ENCODE results near the gene ZNF846.

DNA sequence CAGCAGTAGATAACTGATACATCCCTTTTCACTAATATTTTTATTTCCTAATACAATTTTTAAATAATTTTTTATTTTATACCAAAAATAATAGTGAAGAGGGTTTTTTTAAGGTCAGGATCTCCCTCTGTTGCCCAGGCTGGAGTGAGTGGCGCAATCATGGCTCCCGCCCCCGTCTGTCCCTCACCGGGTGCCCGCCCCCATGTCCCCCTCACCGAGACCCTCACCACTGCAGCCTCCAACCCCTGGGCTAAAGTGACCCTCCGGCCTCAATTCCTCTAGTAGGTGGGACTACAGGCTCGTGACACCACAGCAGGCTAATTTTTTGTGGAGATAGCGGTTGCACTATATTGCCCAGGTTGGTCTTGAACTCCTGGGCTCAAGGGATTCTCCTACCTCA, 17.8 kb upstream of the ZNF846 start:
- no peak for TF ChIP-seq SIN3A (IDR thresholded peaks at IDR 0.05; ENCODE audit: borderline replicate concordance, insufficient read depth, low read length)
- TF ChIP-seq, protein P1, sequence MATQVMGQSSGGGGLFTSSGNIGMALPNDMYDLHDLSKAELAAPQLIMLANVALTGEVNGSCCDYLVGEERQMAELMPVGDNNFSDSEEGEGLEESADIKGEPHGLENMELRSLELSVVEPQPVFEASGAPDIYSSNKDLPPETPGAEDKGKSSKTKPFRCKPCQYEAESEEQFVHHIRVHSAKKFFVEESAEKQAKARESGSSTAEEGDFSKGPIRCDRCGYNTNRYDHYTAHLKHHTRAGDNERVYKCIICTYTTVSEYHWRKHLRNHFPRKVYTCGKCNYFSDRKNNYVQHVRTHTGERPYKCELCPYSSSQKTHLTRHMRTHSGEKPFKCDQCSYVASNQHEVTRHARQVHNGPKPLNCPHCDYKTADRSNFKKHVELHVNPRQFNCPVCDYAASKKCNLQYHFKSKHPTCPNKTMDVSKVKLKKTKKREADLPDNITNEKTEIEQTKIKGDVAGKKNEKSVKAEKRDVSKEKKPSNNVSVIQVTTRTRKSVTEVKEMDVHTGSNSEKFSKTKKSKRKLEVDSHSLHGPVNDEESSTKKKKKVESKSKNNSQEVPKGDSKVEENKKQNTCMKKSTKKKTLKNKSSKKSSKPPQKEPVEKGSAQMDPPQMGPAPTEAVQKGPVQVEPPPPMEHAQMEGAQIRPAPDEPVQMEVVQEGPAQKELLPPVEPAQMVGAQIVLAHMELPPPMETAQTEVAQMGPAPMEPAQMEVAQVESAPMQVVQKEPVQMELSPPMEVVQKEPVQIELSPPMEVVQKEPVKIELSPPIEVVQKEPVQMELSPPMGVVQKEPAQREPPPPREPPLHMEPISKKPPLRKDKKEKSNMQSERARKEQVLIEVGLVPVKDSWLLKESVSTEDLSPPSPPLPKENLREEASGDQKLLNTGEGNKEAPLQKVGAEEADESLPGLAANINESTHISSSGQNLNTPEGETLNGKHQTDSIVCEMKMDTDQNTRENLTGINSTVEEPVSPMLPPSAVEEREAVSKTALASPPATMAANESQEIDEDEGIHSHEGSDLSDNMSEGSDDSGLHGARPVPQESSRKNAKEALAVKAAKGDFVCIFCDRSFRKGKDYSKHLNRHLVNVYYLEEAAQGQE (IDR thresholded peaks at IDR 0.05; ENCODE audit: insufficient read depth in 1 of 2, low read depth in 2 of 2, low read length in 2 of 2) = no peak

Data from PFSK-1 (cell line).